A549 (cell line): ENCODE measurements around the gene TIMM17A.

Source experiments
- BHLHE40 ChIP-seq: IDR thresholded peaks from 2 replicates; pipeline ENCODE4 v1.6.1; 2012; ENCODE audit warnings: low read depth, low read length, inconsistent platforms
- CBX2 ChIP-seq: fragments of 200-600 bp; sonication (generic); IDR thresholded peaks from 2 replicates; pipeline ENCODE4 v1.6.1; 2016; ENCODE audit warnings: low read depth, mild to moderate bottlenecking, borderline replicate concordance
- CEBPB ChIP-seq, 2 experiments: fragments of >200 bp in 1 of 2; sonication (Bioruptor Twin) in 1 of 2; formaldehyde crosslinking in 1 of 2; IDR thresholded peaks; 2 replicates each; pipeline ENCODE4 v1.6.1; 2012 to 2016
- EP300 ChIP-seq, 2 experiments: fragments of >200 bp; sonication (Bioruptor Twin); formaldehyde crosslinking; IDR thresholded peaks; 2 replicates in 1 of 2; 3 replicates in 1 of 2; pipeline ENCODE4 v1.6.1; 2016 to 2017
- JUN ChIP-seq, 2 experiments: fragments of >200 bp; sonication (Bioruptor Twin); formaldehyde crosslinking; IDR thresholded peaks; 2 replicates in 1 of 2; 3 replicates in 1 of 2; pipeline ENCODE4 v1.6.1; 2016 to 2017
- POLR2A ChIP-seq: IDR thresholded peaks from 2 replicates; pipeline ENCODE4 v1.6.1; 2012; ENCODE audit warnings: mild to moderate bottlenecking, low read length
- POLR2AphosphoS2 ChIP-seq: conservative IDR thresholded peaks from 2 replicates; pipeline ENCODE4 v1.6.1; 2012; ENCODE audit warnings: low read length, improper control_type of control experiment, inconsistent platforms
- RAD21 ChIP-seq, 2 experiments: fragments of >200 bp in 1 of 2; sonication (Bioruptor Twin) in 1 of 2; formaldehyde crosslinking in 1 of 2; IDR thresholded peaks in 1 of 2; conservative IDR thresholded peaks in 1 of 2; 2 replicates in 1 of 2; 3 replicates in 1 of 2; pipeline ENCODE4 v1.6.1; 2012 to 2018; ENCODE audit warnings: inconsistent platforms in 1 of 2
- REST ChIP-seq: fragments of 200-600 bp; sonication (generic); IDR thresholded peaks from 2 replicates; pipeline ENCODE4 v1.6.1; 2016; ENCODE audit warnings: antibody characterized with exemption, mild to moderate bottlenecking, moderate library complexity
- ZC3H11A ChIP-seq: fragments of 450-650 bp; IDR thresholded peaks from 2 replicates; pipeline ENCODE4 v1.6.1; 2014; ENCODE audit warnings: antibody characterized with exemption, mild to moderate bottlenecking
- TF ChIP-seq, protein P1 (sequence below): fragments of >200 bp; sonication (Bioruptor Twin); formaldehyde crosslinking; IDR thresholded peaks from 3 replicates; pipeline ENCODE4 v1.5.1; 2016
- TF ChIP-seq, protein P2 (sequence below): IDR thresholded peaks from 2 replicates; pipeline ENCODE4 v1.6.1; 2012

- TF ChIP-seq EP300 (IDR thresholded peaks at IDR 0.05) (no peak), REST (no peak), POLR2AphosphoS2 (no peak), RAD21 (conservative IDR thresholded peaks at IDR 0.05 in 1 of 2, IDR thresholded peaks at IDR 0.05 in 1 of 2) (no peak), CEBPB (IDR thresholded peaks at IDR 0.05) (no peak), BHLHE40 (no peak), ZC3H11A (no peak), CBX2 (no peak), JUN (IDR thresholded peaks at IDR 0.05) (no peak), POLR2A (no peak)
- TF ChIP-seq, protein P1, sequence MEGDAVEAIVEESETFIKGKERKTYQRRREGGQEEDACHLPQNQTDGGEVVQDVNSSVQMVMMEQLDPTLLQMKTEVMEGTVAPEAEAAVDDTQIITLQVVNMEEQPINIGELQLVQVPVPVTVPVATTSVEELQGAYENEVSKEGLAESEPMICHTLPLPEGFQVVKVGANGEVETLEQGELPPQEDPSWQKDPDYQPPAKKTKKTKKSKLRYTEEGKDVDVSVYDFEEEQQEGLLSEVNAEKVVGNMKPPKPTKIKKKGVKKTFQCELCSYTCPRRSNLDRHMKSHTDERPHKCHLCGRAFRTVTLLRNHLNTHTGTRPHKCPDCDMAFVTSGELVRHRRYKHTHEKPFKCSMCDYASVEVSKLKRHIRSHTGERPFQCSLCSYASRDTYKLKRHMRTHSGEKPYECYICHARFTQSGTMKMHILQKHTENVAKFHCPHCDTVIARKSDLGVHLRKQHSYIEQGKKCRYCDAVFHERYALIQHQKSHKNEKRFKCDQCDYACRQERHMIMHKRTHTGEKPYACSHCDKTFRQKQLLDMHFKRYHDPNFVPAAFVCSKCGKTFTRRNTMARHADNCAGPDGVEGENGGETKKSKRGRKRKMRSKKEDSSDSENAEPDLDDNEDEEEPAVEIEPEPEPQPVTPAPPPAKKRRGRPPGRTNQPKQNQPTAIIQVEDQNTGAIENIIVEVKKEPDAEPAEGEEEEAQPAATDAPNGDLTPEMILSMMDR: no peak
- TF ChIP-seq, protein P2, sequence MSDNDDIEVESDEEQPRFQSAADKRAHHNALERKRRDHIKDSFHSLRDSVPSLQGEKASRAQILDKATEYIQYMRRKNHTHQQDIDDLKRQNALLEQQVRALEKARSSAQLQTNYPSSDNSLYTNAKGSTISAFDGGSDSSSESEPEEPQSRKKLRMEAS: no peak
Measured at GRCh38 chr1:201966171-201966570, 10.9 kb downstream of the TIMM17A start.
